GM19351 (cell line): ENCODE results near the gene R3HDML.
"Not testable (repeated sequence)": the region's sequence is repeated elsewhere in the genome, so short reads cannot be mapped to it uniquely, and the experiment has no call there.

Experiments
- ATAC-seq: cut with Tn5 transposase; IDR thresholded peaks from one replicate; pipeline ENCODE4 v1.9.1; 2021; ENCODE audit warnings: mild to moderate bottlenecking, moderate library complexity; ENCODE audit not compliant: unreplicated experiment

The R3HDML gene

DNA sequence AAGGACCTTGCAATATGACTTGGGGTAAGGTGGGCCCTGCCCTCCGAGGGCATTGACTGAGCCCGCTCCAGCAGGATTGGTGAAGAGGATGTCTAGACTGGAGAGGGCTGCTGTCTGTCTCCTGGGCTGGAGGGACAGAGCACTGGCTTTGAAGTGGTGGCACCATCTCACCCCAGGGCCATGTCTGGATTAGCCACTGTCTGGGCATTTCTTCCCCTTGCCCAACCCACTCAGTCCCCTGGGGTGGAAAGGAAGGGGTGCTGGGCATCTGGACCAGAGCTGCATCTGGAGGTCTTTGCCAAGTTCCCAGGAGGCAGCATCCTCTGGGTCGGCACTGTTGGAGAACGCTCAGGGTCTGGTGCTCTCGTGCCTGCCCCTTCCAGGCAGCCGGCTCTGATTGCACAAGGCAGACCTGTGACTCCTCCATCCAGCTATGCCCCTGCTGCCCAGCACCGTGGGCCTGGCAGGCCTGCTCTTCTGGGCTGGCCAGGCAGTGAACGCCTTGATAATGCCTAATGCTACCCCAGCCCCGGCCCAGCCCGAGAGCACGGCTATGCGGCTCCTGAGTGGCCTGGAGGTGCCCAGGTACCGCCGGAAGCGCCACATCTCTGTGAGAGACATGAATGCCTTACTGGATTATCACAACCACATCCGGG, at the start of gene R3HDML:
TSS of gene R3HDML (plus strand) at position 319 of the 656 bp plus-strand sequence. CDS start at position 434, 115 bp downstream.
- no peak for ATAC-seq

DNA sequence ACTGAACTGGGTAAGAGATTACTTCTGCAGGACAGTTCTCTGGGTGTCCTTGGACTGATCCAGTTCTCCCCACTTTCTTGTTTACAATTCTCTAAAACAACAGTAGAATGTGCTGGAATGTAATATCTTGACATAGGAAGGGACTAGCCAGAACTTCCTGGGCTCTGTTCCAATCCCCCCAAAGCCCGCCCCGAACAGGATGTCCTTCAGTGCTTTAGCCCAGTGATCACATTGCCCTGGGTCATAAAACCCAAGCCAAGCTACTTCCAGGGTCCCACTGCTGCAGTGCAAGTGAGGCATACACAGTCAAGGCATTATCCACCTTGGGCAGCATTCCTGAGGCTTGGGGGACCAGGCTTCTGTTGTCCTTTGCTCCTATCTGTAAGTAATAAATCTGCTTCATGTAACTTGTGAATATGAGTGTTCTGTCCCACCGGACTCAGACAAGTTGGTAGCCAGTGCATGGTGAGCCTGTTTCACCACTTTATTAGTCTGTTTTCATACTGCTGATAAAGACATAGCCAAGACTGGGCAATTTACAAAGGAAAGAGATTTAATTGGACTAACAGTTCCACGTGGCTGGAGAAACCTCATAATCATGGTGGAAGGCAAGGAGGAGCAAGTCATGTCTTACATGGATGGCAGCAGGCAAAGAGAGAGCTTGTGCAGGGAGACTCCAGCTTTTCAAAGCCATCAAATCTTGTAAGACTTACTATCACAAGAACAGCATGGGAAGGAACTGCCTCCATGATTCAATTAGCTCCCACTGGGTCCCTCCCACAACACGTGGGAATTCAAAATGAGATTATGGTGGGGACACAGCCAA, 49.4 kb upstream of the R3HDML start:
- ATAC-seq = no peak

- no peak for ATAC-seq
These were observed 48.6 kb upstream of the R3HDML start for GRCh38 chr20:44288252-44288651.

GRCh38 chr20:44291754-44292153, 45.1 kb upstream of the R3HDML start:
- no peak for ATAC-seq

DNA sequence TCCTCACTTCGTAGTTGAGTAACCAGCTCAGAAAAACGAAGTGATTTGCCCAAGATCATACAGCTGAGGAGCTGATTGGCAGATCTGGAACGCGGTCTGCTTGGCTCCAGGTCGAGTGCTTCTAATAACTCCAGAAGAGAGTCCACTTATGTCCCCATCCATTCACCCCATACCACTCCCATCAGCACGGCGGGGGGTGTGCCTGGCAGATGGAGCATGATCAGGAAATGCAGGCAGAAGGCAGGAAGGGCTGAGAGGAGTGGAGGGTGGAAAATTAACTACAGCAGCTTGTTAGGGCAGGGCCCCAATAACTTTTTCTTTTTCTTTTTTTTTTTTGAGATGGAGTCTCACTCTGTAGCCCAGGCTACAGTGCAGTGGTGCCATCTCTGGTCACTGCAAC, 40.8 kb upstream of the R3HDML start:
- no peak for ATAC-seq

DNA sequence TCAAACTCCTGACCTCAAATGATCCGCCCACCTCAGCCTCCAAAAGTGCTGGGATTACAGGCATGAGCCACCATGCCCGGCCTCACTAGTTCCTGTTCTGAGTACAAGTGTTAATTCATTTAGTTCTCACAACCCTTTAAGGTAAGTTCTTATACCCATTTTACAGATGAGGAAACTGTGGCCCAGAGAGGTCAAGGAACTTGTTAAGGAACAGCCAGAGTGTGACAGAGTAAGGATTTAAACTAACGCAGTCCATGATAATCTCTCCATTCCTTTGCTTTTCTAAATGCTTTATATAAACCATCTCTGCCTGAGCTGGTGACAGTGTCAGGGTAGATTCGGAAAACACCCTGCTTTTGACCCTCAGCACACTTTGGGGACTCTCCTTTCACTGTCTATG, 39.1 kb upstream of the R3HDML start:
- no peak for ATAC-seq

DNA sequence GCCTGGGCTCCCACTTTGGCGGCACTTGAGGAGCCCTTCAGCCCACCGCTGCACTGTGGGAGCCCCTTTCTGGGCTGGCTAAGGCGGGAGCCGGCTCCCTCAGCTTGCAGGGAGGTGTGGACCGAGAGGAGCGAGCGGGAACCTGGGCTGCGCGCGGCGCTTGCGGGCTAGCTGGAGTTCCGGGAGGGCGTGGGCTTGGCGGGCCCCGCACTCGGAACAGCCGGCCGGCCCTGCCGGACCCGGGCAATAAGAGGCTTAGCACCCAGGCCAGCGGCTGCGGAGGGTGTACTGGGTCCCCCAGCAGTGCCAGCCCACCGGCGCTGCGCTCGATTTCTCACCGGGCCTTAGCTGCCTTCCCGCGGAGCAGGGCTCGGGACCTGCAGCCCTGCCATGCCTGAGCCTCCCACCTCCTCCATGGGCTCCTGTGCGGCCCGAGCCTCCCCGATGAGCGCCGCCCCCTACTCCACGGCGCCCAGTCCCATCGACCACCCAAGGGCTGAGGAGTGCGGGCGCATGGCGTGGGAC, 37.8 kb upstream of the R3HDML start:
- ATAC-seq = not testable (repeated sequence)

GRCh38 chr20:44301285-44301684, 35.6 kb upstream of the R3HDML start:
- no peak for ATAC-seq

- no peak for ATAC-seq
These were observed 34.7 kb upstream of the R3HDML start for GRCh38 chr20:44302026-44302669.

DNA sequence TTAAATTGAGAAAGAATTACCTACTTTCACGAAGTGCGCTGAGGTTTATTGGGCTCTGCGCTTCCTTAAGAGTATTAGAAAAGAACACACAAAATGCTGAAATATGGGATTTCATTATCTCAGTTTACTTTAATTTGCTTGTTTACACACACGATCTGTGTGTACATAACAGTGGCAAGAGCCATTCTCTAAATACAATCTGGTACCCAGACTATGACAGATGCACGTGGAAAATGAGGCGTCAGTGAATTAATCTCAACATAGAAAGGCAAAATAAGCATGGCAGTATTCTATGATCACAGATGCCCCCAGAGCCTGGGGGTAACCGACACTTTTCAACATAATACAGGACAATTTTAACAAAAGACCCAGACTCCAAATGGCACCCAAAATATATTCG, 34.1 kb upstream of the R3HDML start:
- no peak for ATAC-seq

GRCh38 chr20:44304383-44304782, 32.5 kb upstream of the R3HDML start:
- no peak for ATAC-seq

- no peak for ATAC-seq
These were observed 29.9 kb upstream of the R3HDML start for GRCh38 chr20:44306927-44307326.

GRCh38 chr20:44309763-44310663, 26.8 kb upstream of the R3HDML start:
- ATAC-seq = no peak

DNA sequence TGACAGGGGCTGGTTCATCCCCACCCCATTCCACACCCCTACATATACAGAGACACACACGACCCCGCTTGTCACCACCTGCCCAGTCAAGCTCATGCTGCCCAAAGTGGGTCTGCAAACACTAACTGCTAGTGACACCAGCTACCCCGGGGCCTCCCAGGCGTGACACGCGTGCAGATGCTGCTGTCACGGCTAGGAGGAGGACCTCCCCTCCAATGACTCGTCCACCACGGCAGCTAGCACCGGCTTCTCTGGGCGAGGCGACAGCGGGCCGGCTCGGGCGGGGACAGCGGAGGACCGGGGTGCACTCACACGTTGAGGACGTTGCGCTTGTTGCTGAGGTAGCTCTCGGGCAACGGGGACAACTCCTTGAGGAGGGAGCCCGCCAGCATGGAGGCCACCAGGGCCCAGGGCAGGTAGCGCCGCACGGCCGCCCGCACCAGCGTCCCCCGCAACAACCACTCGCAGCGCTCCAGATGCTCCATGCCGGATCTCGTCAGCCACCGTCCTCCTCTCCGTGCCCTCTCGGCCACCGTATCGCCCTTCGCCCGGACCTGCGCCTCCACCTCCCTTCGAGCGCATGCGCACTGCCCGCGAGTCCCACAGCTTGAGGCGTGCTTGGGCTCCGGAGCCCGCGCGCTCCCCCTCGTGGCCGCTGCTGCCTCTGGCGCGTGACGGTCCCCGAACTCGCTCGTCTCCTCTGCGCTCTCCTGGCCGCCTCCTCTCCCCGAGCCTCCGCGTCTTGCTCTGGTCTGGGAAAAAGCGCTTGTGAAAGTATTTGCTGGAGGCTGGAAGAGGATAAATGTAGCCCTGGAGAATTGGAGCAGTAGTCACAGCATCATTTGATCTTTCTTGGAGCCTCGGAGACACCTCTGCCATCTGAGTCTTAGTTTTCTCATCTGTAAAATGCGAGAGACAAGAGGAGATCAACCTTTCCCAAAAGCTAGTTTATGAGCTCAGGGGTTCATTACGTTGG, 25.9 kb upstream of the R3HDML start, which contains the start of gene FITM2:
TSS of gene FITM2 (minus strand) at position 539 of the 976 bp plus-strand sequence. CDS start at position 485, 54 bp downstream.
- peak; percentile 92 for ATAC-seq

DNA sequence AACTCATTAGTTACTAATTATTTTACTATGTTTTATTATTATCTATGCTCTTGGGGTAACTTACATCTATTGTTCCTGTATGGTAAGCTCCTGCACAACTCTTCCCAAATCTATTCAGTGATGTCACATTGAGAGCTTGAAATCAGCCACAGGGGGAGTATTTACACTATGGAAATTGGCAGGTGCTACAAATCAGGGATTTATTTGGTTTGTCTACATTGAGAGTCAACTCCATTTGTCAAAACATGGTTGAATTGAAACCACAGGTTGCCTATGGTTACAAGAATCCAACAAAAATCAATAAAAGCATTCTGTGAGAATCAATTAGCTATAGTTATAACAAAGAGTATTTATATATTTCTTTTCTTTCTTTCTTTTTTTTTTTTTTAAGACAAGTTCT, 22.0 kb upstream of the R3HDML start:
- ATAC-seq = no peak

DNA sequence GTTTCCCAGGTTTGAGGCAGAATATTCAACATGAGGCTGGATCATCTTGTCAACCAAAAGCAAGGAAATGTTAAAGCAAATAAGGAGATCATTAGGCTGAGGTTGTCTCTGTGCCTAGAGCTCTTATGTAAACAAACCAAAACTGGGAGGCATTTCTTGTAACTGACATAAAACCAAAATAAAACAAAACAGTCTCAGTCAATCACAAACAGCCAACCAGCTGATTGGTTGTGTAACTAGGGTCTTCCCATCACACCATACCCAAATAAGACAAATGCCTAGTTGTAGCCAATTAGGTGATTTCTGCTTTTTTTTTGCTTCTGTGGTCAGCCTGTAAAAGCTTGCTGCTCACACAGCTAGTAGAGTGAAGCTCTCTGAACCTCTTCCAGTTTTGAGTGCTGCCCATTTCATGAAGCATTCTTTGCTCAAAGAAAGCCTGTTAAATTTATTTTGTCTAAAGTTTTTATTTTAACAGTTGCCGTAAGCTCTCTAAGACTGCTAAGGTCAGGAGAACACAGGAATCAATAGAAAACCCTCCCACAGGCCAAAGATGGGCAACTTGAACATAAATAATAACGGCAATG, 16.9 kb upstream of the R3HDML start:
- no peak for ATAC-seq

- ATAC-seq = no peak
These were observed 12.5 kb upstream of the R3HDML start for GRCh38 chr20:44324343-44324742.

- ATAC-seq = no peak
These were observed 10.3 kb upstream of the R3HDML start for GRCh38 chr20:44326391-44327159.
